ENCODE results near the gene ABHD1. TPM values are rescaled to one million over a fixed set of nuclear protein-coding genes. Genes with fewer than 3 reads are reported as not detected.

ABHD1 gene
- total and polyA plus RNA-seq, 2 donors from 2014 or later = 0.69 to 2.9 TPM

DNA sequence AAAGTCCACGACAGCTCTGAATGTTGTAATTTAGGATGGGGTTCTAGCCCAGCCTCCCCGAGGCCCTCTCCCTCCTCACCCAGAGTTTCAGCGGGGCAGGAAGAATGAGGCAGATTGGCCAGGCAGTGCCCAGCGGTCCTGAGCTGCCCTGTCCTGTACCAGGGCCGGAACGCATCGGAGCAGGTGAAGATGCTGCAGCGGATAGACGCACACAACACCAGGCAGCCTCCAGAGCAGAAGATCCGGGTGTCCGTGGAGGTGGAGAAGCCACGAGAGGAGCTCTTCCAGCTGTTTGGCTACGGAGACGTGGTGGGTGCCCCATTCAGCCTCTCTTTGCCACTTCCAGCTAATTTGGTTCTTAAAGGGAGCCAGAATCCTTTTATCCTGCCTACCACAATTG is 26.3 kb upstream of the ABHD1 start:
- DNase-seq = peak in 1 of 5 donors; percentile 70
- no peak for FAIRE-seq

DNA sequence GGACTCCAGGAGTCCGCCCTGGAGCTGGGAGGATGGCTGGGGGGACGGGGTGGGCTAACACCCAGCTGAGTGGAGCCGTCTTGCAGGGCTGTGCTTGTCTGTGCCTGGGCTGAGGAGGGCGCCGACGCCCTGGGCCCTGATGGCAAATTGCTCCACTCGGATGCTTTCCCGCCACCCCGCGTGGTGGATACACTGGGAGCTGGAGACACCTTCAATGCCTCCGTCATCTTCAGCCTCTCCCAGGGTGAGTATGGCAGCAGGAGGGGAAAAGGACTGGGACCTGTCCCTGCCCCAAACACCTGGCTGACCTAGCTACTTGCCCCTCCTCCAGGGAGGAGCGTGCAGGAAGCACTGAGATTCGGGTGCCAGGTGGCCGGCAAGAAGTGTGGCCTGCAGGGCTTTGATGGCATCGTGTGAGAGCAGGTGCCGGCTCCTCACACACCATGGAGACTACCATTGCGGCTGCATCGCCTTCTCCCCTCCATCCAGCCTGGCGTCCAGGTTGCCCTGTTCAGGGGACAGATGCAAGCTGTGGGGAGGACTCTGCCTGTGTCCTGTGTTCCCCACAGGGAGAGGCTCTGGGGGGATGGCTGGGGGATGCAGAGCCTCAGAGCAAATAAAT is 24.2 kb upstream of the ABHD1 start:
- FAIRE-seq = no peak
- Histone ChIP-seq H3K4me1 (ENCODE audit: control insufficient read depth in 2 of 3, insufficient read depth in 2 of 3, low read depth in 1 of 3, low read length in 3 of 3) (peaks cover 0 to 17% (median 6%) of the 10 kb centered on the region in 3 donors), H3K9me3 (ENCODE audit: control insufficient read depth in 2 of 3, insufficient read depth in 1 of 3, low read length in 3 of 3) (no peaks in the 10 kb centered on the region), H3K4me3 (ENCODE audit: low read length in 3 of 3) (no peak overlapping the region), H3K36me3 (ENCODE audit: control insufficient read depth in 2 of 3, insufficient read depth in 3 of 3, low read length in 3 of 3) (peaks cover 0 to 11% (median 2%) of the 10 kb centered on the region in 3 donors), H3K9ac (ENCODE audit: low read length in 3 of 3) (no peak overlapping the region), H3K27me3 (ENCODE audit: control insufficient read depth, insufficient read depth, low read length) (no peaks in the 10 kb centered on the region), H3K27ac (ENCODE audit: low read depth in 2 of 2, low read length in 2 of 2) (no peak overlapping the region)
- TF ChIP-seq, protein P1, sequence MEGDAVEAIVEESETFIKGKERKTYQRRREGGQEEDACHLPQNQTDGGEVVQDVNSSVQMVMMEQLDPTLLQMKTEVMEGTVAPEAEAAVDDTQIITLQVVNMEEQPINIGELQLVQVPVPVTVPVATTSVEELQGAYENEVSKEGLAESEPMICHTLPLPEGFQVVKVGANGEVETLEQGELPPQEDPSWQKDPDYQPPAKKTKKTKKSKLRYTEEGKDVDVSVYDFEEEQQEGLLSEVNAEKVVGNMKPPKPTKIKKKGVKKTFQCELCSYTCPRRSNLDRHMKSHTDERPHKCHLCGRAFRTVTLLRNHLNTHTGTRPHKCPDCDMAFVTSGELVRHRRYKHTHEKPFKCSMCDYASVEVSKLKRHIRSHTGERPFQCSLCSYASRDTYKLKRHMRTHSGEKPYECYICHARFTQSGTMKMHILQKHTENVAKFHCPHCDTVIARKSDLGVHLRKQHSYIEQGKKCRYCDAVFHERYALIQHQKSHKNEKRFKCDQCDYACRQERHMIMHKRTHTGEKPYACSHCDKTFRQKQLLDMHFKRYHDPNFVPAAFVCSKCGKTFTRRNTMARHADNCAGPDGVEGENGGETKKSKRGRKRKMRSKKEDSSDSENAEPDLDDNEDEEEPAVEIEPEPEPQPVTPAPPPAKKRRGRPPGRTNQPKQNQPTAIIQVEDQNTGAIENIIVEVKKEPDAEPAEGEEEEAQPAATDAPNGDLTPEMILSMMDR (IDR thresholded peaks at IDR 0.05; ENCODE audit: borderline replicate concordance, extremely low read depth, insufficient read depth) = no peak
- intact Hi-C loops (cut with DNase I) = loop anchor here (10.0 kb wide), 1 partner anchor 205 kb away; the partner anchor contains the start of gene UCN
- peak in 1 of 5 donors; percentile 49 for DNase-seq

More for the DNA sequence above, 26.3 kb upstream of the ABHD1 start:
- Histone ChIP-seq H3K27ac (ENCODE audit: low read depth in 2 of 2, low read length in 2 of 2) (no peak overlapping the region), H3K4me3 (ENCODE audit: low read length in 3 of 3) (no peak overlapping the region), H3K9me3 (ENCODE audit: control insufficient read depth in 2 of 3, insufficient read depth in 1 of 3, low read length in 3 of 3) (no peaks in the 10 kb centered on the region), H3K36me3 (ENCODE audit: control insufficient read depth in 2 of 3, insufficient read depth in 3 of 3, low read length in 3 of 3) (peaks cover 0 to 11% (median 2%) of the 10 kb centered on the region in 3 donors), H3K4me1 (ENCODE audit: control insufficient read depth in 2 of 3, insufficient read depth in 2 of 3, low read depth in 1 of 3, low read length in 3 of 3) (peaks cover 0 to 26% (median 12%) of the 10 kb centered on the region in 3 donors), H3K9ac (ENCODE audit: low read length in 3 of 3) (no peak overlapping the region), H3K27me3 (ENCODE audit: control insufficient read depth, insufficient read depth, low read length) (no peaks in the 10 kb centered on the region)
- TF ChIP-seq, protein P1 (IDR thresholded peaks at IDR 0.05; ENCODE audit: borderline replicate concordance, extremely low read depth, insufficient read depth) = no peak
- intact Hi-C loops (cut with DNase I) = loop anchor here (10.0 kb wide), 1 partner anchor 207 kb away; the partner anchor contains the start of gene UCN

DNA sequence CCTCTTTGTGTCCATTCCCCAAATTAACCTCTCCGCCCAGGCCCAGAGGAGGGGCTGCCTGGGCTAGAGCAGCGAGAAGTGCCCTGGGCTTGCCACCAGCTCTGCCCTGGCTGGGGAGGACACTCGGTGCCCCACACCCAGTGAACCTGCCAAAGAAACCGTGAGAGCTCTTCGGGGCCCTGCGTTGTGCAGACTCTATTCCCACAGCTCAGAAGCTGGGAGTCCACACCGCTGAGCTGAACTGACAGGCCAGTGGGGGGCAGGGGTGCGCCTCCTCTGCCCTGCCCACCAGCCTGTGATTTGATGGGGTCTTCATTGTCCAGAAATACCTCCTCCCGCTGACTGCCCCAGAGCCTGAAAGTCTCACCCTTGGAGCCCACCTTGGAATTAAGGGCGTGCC is 23.6 kb upstream of the ABHD1 start:
- H3K4me1 ChIP-seq (ENCODE audit: control insufficient read depth in 2 of 3, insufficient read depth in 2 of 3, low read depth in 1 of 3, low read length in 3 of 3) = peaks cover 0 to 12% (median 6%) of the 10 kb centered on the region in 3 donors

More for the DNA sequence above, 23.6 kb upstream of the ABHD1 start:
- no peak for FAIRE-seq
- H3K27ac ChIP-seq (ENCODE audit: low read depth in 2 of 2, low read length in 2 of 2) = no peak overlapping the region
- TF ChIP-seq, protein P1 (IDR thresholded peaks at IDR 0.05; ENCODE audit: borderline replicate concordance, extremely low read depth, insufficient read depth) = no peak
- no peak overlapping the region for H3K9ac ChIP-seq (ENCODE audit: low read length in 3 of 3)
- peaks cover 0 to 11% (median 2%) of the 10 kb centered on the region in 3 donors for H3K36me3 ChIP-seq (ENCODE audit: control insufficient read depth in 2 of 3, insufficient read depth in 3 of 3, low read length in 3 of 3)
- H3K9me3 ChIP-seq (ENCODE audit: control insufficient read depth in 2 of 3, insufficient read depth in 1 of 3, low read length in 3 of 3) = no peaks in the 10 kb centered on the region
- no peak overlapping the region for H3K4me3 ChIP-seq (ENCODE audit: low read length in 3 of 3)
- intact Hi-C loops (cut with DNase I) = no loop called here
- DNase-seq = peak in 1 of 5 donors; percentile 69
- no peaks in the 10 kb centered on the region for H3K27me3 ChIP-seq (ENCODE audit: control insufficient read depth, insufficient read depth, low read length)

All from kidney (tissue), 14 donors.